Measurements from ENCODE around the gene CEBPA.

- no peak for TF ChIP-seq EZH2 (IDR thresholded peaks at IDR 0.05; ENCODE audit: insufficient read depth, low read length)
- no peak for TF ChIP-seq CTCF (IDR thresholded peaks at IDR 0.05; ENCODE audit: insufficient read depth, low read depth, low read length)
Measured at GRCh38 chr19:33350538-33351309, 48.4 kb upstream of the CEBPA start.

Measured in astrocyte (in vitro differentiated cells and primary cell).